HAP-1 (cell line): ENCODE results near the gene UBC.
"Not testable (repeated sequence)": the region's sequence is repeated elsewhere in the genome, so short reads cannot be mapped to it uniquely, and the experiment has no call there.

Source experiments
- DNase-seq, 2 experiments: peaks; one replicate each; pipeline ENCODE4 v3.0.0-alpha.2; 2016 to 2020; ENCODE audit warnings: low spot score in 2 of 2
- H3K27me3 ChIP-seq: fragments of 250-450 bp; sonication (Bioruptor Pico); 2 replicates; pipeline ENCODE4 v1.5.1; 2020; ENCODE audit warnings: low read depth, mild to moderate bottlenecking, moderate library complexity
- H3K36me3 ChIP-seq: fragments of 250-450 bp; sonication (Bioruptor Pico); replicated peaks from 2 replicates; pipeline ENCODE4 v1.5.1; 2020; ENCODE audit warnings: mild to moderate bottlenecking
- H3K4me1 ChIP-seq: fragments of 250-450 bp; sonication (Bioruptor Pico); 2 replicates; pipeline ENCODE4 v1.5.1; 2020; ENCODE audit warnings: mild to moderate bottlenecking
- H3K4me3 ChIP-seq: fragments of 250-450 bp; sonication (Bioruptor Pico); 2 replicates; pipeline ENCODE4 v1.5.1; 2020; ENCODE audit warnings: mild to moderate bottlenecking, moderate library complexity
- H3K9me3 ChIP-seq: fragments of 250-450 bp; sonication (Bioruptor Pico); 2 replicates; pipeline ENCODE4 v1.5.1; 2020; ENCODE audit warnings: mild to moderate bottlenecking, moderate library complexity
- in situ Hi-C: fragments of 300-500 bp; cut with MboI; formaldehyde crosslinking; loops from 3 replicates; pipeline ENCODE4 v1.14.3; 2020; ENCODE audit warnings: low sequenced_read_pairs, inconsistent platforms, mixed read lengths

Gene UBC

DNA sequence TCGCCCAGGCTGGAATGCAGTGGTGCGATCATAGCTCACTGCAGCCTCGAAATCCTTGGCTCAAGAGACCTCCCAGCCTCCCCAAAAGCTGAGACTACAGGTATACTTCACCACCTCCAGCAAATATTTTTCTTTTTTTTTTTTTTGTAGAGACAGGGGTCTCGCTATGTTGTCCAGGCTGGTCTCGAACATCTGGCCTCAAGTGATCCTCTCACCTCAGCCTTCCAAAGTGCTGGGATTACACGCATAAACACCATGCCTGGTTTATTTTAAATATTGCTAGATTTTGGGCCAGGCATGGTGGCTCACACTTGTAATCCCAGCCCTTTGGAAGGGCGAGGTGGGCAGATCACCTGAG, 26.7 kb upstream of the UBC start:
- in situ Hi-C loops, result no loop called here
- no peaks in the 10 kb centered on the region for H3K9me3 ChIP-seq
- DNase-seq, result no peak
- H3K36me3 ChIP-seq, result no peaks in the 10 kb centered on the region; the same call in 1 of the 2 replicates
- H3K4me1 ChIP-seq, result peaks cover 17% of the 10 kb centered on the region
- H3K4me3 ChIP-seq, result peak overlapping the region; percentile 38
- no peaks in the 10 kb centered on the region for H3K27me3 ChIP-seq

DNA sequence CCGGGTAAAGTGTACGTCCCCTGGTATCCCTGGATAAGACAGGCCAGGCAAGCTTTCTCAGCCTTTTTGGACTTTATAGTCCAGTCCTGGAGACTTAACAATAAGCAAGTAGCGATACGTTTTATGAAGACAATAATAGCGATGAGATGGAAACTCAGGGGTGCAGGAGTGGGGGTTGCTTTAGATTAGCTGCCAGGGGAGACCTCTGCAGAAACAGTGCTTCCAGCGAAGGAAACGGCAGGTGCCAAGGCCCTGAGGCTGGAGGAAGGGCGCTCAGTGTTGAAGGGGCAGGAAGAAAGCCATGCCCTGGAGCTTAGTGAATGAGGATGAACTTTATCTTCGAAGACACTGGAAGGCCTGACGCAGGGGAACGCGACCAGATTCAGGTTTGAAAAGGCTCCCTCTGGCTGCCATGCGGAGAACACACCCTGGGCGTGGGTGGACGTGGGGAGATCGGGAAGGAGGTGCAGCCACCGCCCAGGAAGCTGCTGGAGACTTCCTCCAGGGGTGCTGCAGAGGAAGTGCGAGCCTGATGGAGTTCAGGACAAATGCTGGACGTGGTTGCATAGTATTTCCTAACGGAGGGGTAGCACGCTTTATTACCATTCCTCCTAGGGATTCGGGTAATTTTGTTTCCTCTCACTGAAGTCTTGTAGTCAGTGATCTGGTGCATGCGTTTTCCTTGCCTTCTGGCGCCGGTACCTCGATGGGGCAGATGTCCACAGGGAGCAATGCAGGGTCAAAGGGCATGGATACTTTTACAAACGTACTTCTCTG, 26.1 kb upstream of the UBC start:
- Histone ChIP-seq H3K9me3 (no peaks in the 10 kb centered on the region), H3K4me1 (peaks cover 17% of the 10 kb centered on the region), H3K36me3 (no peaks in the 10 kb centered on the region), H3K27me3 (no peaks in the 10 kb centered on the region), H3K4me3 (peak overlapping the region; percentile 38)
- peak; percentile 90 to 95 for DNase-seq
- in situ Hi-C loops, result no loop called here

DNA sequence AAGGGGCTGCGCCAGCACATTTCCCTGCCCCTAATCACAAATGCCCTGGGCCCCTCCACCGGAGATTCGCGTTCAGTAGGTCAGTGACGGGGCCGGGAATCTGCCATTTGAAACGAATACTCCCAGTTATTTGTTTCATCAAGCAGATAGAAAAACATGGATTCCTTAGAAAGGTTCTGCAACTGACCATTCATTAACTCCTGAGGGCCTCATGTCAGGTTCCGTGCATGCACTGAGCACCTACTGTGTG, 25.6 kb upstream of the UBC start:
- H3K4me1 ChIP-seq, result peaks cover 17% of the 10 kb centered on the region
- no peak for DNase-seq
- H3K4me3 ChIP-seq, result peak overlapping the region; percentile 38
- in situ Hi-C loops, result no loop called here
- no peaks in the 10 kb centered on the region for H3K36me3 ChIP-seq
- H3K9me3 ChIP-seq, result no peaks in the 10 kb centered on the region
- H3K27me3 ChIP-seq, result no peaks in the 10 kb centered on the region

DNA sequence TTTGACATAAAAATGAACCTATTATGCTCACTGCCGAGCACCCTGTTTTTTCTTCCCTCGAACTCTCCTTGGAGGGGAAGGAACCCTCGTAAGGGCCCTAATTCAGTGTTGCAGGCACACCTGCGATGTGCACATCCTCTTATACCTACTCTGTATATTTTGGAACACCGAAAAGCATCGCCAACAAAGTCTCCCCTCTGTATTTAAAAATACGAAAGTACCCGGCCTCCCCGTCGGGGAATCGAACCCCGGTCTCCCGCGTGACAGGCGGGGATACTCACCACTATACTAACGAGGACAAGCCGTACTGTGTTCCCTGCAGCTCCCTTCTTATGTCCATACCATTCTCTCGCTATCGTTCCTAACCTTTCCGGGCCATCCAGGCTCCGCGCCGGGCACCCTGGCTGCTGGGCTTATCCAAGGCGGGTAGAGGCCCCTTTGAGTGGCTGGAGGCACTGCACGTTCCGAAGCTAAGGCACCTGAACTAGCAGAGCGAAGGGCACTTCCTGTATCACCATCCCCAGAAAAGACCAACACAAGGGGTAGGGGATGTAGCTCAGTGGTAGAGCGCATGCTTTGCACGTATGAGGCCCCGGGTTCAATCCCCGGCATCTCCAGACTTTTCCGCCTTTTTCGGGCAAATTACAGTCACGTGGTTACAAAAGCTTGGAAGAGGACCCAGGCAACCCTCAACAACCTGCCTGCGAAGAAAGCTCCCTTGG, 25.1 kb upstream of the UBC start:
- Histone ChIP-seq H3K27me3 (no peaks in the 10 kb centered on the region), H3K36me3 (no peaks in the 10 kb centered on the region), H3K4me3 (peak overlapping the region; percentile 38), H3K4me1 (peaks cover 17% of the 10 kb centered on the region), H3K9me3 (no peaks in the 10 kb centered on the region)
- in situ Hi-C loops, result no loop called here
- DNase-seq, result peak; percentile 94 to 98

DNA sequence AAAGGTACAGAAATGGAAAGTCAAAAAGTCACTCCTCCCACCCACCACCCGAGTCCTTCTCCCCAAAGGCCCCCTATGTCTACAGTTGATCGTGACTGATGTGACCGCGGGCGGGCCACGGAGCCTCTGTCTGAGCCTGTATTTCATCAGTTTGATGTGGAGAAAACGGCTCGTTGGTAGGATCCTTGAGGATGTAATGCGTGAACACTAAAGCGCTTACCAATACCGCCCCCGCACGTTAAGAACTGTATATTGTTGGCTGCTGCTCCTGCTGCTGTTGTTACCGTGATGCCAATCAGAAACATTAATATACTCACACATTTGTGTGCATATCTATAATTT, 24.6 kb upstream of the UBC start:
- no peaks in the 10 kb centered on the region for H3K27me3 ChIP-seq
- peaks cover 17% of the 10 kb centered on the region for H3K4me1 ChIP-seq
- DNase-seq, result peak; percentile 83 to 87

DNA sequence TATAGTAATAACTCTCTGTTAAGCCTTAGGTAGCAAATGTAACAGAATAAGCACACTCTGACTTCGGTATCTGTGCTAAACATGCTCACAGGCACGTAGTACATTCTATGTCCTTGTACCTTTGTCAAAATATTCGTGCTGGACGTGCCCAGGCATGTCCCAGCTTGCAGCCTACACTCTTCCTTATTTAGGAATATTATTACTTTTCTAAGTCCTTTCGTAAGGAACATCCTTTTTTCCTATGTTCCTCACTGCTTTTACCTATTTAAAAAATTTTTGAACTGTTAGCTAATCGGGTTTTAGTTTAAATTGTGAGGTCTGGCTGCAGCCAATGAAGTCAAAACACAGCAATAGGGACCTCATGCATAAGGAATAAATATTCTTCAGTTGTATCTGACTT, 24.1 kb upstream of the UBC start:
- Histone ChIP-seq H3K4me1 (peaks cover 17% of the 10 kb centered on the region), H3K4me3 (peak overlapping the region; percentile 38), H3K27me3 (no peaks in the 10 kb centered on the region), H3K36me3 (no peaks in the 10 kb centered on the region), H3K9me3 (no peaks in the 10 kb centered on the region)
- in situ Hi-C loops, result no loop called here
- peak; percentile 67 to 77 for DNase-seq

More for the DNA sequence above, 24.6 kb upstream of the UBC start:
- no peaks in the 10 kb centered on the region for H3K9me3 ChIP-seq
- H3K36me3 ChIP-seq, result no peaks in the 10 kb centered on the region
- peak overlapping the region; percentile 38 for H3K4me3 ChIP-seq
- in situ Hi-C loops, result no loop called here

DNA sequence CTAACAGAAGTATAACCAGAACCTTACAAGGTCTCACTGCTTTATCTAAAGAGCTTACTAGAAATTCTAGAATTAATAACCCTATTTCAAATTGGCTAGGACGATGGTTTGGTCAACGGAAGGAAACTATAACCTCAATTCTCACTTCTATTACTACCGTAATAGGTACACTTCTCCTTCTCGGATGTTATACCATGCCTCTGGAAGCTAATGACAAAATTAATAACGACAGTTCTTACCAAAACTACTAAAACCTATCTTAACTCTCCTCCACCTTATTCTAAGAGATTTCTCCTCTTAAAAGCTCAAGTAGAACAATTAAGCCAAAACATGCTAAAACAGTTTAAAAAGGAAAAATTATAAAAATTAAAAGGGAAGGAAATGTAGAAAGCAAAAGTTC, 23.7 kb upstream of the UBC start:
- no peak for DNase-seq
- in situ Hi-C loops, result no loop called here
- no peaks in the 10 kb centered on the region for H3K36me3 ChIP-seq
- no peaks in the 10 kb centered on the region for H3K9me3 ChIP-seq
- H3K4me1 ChIP-seq, result peaks cover 17% of the 10 kb centered on the region
- no peaks in the 10 kb centered on the region for H3K27me3 ChIP-seq
- peak overlapping the region; percentile 38 for H3K4me3 ChIP-seq

DNA sequence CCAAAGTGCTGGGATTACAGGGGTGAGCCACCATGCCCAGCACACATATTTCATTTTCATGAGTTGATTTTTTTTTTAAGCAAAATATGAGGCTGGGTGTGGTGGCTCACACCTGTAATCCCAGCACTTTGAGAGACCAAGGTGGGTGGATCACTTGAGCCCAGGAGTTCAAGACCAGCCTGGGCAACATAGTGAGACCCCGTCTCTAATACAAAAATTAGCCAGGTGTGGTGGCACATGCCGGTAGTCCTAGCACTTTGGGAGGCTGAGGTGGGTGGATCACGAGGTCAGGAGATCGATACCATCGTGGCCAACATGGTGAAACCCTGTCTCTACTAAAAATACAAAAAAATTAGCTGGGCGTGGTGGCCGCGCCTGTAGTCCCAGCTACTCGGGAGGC, 17.1 kb upstream of the UBC start:
- H3K36me3 ChIP-seq, H3K9me3 ChIP-seq, in situ Hi-C loops, H3K27me3 ChIP-seq, H3K4me1 ChIP-seq, H3K4me3 ChIP-seq, DNase-seq: not testable (repeated sequence)

DNA sequence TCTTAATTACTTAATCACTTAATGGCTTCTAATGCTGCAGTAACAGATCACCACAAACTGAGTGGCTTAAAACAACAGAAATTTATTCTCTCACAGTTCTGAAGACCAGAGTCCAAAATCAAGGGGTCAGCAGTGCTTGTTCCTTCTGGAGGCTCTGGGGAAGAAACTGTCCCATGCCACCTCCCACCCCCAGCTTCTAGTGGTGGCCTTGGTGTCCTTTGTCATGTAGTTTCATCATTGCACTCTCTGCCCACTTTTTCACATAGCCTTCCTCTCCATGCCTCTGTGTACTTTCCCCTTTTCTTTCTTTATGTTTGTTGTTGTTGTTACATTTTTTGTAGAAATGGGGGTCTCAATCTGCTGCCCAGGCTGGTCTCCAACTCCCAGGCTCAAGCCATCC, 16.1 kb upstream of the UBC start:
- Histone ChIP-seq H3K27me3 (no peaks in the 10 kb centered on the region), H3K9me3 (no peaks in the 10 kb centered on the region), H3K4me1 (peaks cover 4% of the 10 kb centered on the region), H3K36me3 (no peaks in the 10 kb centered on the region), H3K4me3 (no peak overlapping the region)
- no peak for DNase-seq
- in situ Hi-C loops, result no loop called here

DNA sequence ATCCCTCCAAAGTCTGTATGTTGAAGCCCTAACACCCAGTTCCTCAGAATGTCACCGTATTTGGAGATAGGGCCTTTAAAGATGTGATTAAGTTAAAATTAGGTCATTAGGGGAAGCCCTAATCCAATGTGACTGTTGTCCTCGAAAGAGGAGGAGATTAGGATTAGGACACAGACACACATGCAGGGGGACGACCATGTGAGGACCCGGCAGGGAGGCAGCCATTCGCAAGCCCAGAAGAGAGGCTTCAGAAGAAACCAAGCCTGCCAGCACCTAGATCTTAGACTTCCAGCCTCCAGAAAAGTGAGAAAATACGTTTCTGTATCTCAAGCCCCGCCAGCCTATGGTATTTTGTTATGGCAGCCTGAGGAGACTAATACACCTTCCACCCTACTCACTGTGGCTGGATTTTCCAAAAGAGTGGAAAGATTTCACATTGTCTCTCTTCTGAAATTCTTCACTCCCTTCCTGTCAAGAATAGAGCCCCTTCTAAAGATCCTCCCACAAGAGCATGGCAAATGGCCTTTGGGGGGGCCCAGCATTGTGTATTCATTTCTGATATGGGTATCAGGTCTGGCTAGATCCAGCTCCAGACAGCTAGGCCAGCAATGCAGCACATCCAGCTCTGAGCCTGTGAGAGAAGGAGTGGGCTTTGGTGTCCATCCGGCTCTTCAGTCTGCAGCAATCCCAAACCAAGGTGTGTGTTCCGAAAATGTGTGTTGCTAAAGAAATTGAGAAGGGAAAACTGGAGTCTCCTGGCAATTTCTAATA, 15.4 kb upstream of the UBC start:
- H3K36me3 ChIP-seq, result no peaks in the 10 kb centered on the region
- no peak for DNase-seq
- no peaks in the 10 kb centered on the region for H3K27me3 ChIP-seq
- H3K4me3 ChIP-seq, result no peak overlapping the region
- peaks cover 4% of the 10 kb centered on the region for H3K4me1 ChIP-seq
- H3K9me3 ChIP-seq, result no peaks in the 10 kb centered on the region
- in situ Hi-C loops, result no loop called here

DNA sequence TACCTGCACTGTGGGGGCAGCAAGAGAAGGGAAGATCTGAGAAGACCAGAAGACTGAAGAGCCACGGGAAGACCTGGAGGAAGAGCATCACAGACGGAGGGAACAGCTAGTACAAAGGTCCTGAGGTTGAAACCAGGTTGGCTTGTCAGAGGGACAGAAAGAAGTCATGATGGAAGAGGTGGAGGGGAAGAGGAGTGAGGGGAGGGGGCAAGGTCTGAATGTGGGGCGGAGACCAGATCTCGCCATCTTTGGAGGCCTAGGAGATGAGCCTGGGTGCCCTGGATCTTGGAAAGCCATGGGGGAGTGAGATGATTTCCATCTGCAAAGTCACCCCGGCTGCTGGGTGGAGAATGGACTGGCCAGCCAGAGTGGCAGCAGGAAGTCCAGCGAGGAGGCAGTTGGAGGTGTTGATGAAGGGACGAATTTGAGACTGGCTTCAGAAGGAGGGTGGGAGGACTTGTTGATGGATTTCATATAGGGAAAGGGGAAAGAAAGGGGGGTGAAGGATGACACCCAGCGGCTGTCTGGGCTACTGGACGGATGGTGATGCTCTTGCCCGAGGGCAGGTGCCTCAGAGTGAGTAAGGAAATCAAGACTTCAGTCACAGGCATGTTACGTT, 14.6 kb upstream of the UBC start:
- DNase-seq, result no peak
- Histone ChIP-seq H3K36me3 (no peaks in the 10 kb centered on the region), H3K4me1 (peaks cover 6% of the 10 kb centered on the region), H3K9me3 (no peaks in the 10 kb centered on the region), H3K27me3 (no peaks in the 10 kb centered on the region), H3K4me3 (no peak overlapping the region)
- in situ Hi-C loops, result no loop called here

DNA sequence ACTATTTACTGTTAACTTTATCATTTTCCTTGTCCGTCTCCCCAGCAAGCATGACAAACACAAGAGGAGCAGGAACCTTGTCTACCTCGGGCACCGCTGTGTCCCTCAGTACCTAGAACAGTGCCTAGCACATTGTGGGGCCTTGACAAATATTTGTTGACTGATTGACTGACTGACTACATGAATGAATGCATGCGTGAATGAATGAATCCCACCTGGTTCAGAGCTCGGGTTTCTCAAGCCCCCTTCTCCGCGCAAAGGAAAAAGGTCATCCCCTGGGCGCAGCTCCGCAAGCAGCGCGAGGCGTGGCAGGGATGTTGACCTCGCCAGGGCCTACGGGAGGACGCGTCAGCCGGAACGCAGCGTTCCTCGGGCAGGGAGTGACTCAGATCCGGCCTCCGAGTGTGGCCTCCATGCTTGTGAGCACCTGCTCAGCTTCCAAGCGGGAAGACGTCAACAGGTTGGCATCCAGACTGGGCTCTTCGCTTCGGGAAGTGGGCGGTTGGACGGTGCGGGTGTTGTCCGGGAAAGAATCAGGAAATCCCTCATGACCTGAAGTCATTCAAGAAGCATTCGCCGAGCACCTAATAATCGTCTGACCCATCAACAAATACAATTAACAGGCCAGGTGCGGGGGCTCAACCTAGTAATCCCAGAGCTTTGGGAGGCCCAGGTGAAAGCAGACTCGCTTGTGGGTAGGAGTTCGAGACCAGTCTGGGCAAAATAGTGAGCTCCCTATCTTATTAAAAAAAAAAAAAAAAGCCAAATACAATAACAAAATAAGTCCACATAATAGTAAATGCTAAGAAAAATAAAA, 13.9 kb upstream of the UBC start:
- H3K27me3 ChIP-seq, result no peaks in the 10 kb centered on the region
- no peaks in the 10 kb centered on the region for H3K9me3 ChIP-seq
- H3K36me3 ChIP-seq, result no peaks in the 10 kb centered on the region
- peak overlapping the region; percentile 60 for H3K4me3 ChIP-seq
- no peak for DNase-seq
- H3K4me1 ChIP-seq, result peaks cover 8% of the 10 kb centered on the region
- in situ Hi-C loops, result no loop called here
